GM18519 (cell line): ENCODE measurements around the gene KLRD1.
"Not testable (repeated sequence)": the region's sequence is repeated elsewhere in the genome, so short reads cannot be mapped to it uniquely, and the experiment has no call there.

Experiments
- ATAC-seq: cut with Tn5 transposase; IDR thresholded peaks from one replicate; pipeline ENCODE4 v1.9.1; 2021; ENCODE audit warnings: mild to moderate bottlenecking, moderate library complexity; ENCODE audit not compliant: unreplicated experiment, low FRiP score

KLRD1 gene

DNA sequence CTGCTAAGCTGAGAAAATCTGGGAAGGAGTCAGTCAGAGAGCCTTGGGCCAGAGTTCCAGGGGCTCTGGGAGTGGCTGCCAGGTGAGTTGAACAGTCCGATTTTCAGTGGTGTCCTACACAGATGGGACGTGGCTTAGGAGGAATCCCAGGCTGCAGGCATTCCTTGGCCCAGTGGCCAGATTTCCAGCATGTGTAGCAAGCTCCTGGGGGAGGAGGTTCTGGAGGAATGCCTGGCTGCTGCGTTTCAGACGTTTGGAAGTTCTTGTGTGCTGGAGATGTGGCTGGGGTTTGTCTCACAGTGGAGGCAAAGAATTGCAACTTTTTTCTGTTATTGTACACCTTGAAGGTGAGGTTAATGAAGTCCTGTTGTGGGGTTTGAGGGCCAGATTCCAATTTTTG is 28.5 kb downstream of the KLRD1 start:
- ATAC-seq, result not testable (repeated sequence)

DNA sequence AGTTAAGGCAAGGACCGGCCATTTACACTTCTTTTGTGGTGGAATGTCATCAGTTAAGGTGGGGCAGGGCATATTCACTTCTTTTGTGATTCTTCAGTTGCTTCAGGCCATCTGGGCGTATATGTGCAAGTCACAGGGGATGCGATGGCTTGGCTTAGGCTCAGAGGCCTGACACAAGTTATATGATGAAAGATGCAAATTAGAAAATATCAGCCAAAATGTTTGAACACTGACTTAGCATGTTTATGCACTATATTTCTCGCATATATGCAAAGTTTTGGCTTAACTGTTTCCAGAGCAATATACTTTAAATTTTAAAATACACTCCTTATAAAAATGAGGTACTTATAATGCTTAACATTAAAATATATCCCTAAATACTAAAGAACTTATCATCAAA is 30.8 kb downstream of the KLRD1 start:
- ATAC-seq, result not testable (repeated sequence)

DNA sequence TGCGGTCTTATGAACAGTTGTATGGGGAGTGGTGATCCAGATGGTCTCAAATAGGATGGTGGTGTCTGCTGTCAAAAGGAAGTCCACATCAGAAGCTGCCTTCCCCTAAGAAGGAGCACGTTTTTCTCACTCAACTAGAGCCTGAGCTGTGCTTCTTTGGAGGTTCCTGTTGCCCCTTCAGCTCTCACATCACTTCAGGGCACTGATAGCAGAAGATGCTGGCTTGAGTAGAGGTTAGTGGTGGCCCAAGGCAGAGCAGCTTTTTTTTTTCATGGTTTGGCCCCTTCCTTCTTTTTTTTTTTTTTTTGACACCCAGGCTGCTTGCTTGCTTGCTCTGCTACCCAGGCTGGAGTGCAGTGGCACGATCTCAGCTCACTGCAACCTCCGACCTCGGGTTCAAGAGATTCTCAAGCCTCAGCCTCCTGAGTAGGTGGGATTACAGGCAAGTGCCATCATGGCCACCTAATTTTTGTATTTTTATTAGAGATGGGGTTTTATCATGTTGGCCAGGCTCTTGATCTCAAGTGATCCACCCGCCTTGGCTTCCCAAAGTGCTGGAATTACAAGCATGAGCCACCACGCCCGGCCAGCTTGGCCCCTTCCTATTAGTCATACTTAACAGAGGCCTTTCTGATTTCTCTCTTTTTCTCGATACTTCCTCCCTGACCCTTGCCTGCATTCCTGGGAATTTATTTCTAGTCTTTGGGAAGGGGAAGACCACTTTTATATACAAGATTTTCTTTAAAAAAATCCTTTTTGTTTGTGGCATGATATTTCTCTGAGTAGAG is 31.6 kb downstream of the KLRD1 start:
- ATAC-seq, result no peak

DNA sequence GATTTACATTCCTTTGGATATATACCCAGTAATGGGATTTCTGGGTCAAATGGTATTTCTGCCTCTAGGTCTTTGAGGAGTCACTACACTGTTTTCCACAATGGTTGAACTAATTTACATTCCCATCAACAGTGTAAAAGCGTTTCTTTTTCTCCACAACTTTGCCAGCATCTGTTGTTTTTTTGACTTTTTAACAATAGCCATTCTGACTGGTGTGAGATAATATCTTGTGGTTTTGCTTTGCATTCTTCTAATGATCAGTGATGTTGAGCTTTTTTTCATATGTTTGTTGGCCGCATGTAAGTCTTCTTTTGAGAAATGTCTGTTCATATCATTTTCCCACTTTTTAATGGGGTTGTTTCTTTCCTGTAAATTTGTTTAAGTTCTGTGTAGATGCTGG is 33.3 kb downstream of the KLRD1 start:
- ATAC-seq, result not testable (repeated sequence)

DNA sequence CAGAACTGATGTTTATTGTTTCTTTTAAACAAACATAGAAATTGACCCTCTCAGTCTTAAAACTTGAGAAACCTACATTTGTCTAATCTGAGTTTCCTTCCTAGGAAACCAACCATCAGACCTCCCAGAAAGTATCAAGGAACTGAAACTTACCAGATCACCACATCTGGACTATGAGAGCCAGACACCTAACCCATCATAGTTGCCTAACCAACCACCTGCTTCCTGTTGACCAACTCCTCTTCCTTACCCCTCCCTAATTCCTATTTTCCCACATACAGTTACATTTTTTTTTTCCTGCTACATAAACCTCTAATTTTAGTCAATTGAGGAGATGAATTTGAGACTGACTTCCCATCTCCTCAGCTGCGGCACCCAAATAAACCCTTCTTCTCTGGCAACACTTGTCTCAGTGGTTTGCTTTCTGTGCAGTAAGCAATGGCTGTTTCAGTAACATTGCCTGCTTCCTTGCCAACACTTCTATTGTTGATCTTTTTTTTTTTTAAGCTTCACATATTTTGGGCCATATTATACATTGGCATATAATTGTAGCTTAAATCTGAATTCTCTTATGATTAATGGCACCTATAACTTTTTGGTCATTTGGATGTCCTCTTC is 34.3 kb downstream of the KLRD1 start:
- ATAC-seq, result no peak

DNA sequence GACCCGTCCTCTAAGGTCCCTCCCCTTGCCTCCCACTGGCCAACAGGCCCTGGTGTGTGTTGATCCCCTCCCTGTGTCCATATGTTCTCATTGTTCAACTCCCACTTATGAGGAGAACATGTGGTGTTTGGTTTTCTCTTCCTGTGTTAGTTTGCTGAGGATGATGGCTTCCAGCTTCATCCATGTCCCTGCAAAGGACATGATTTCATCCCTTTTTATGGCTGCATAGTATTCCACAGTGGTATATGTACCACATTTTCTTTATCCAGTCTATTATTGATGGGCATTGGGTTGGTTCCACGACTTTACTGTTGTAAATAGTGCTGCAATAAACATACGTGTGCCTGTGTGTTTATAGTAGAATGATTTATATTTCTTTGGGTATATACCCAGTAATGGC is 43.8 kb downstream of the KLRD1 start:
- not testable (repeated sequence) for ATAC-seq

DNA sequence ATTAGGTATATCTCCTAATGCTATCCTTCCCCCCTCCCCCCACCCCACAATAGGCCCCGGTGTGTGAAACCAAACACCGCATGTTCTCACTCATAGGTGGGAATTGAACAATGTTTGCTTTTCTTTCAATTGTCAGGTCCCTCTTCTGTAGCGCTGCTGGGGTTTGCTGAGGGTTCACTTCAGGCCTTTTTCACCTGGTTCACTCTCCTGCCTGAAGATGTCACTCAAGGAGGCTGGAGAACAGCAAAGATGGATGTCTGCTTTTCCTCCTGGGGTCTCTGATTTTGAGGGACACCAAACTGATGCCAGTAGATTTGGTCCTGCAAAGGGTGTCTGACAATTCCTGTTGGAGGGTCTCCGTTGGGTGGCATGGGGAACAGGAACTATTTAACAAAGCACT is 46.4 kb downstream of the KLRD1 start:
- ATAC-seq, result no peak

DNA sequence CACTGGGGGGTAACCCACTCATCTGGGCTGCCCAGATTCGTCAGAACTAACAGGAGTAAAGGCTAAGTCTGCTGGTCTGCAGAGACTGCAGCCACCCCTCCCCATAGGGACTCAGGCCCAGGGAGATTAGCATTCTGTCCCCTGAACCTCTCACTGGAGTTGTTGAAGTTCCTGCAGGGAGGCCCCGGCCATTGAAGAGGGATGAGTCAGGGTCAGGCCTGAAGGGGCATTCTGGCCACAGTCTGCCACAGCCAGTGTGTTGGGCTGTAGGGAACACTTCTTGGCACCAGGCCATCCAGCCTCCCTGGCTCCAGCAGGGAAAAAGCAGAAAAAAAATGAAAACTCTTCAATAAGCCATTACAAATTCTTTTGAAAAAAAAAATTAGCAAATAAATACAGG is 46.8 kb downstream of the KLRD1 start:
- no peak for ATAC-seq

DNA sequence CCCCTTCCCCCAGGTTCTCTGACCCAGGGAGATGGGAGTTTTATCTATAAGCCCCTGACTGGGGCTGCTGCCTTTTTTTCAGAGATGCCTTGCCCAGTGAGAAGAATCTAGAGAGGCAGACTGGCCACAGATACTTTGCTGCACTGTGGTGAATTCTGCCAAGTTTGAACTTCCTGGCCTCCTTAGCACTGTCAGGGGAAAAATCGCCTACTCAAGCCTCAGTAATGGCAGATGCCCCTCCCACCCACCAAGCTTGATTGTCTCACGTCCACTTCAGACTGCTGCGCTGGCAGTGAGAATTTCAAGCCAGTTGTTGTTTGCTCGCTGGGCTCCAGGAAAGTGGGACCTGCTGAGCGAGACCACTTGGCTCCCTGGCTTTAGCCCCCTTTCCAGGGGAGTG is 50.5 kb downstream of the KLRD1 start:
- ATAC-seq, result no peak

DNA sequence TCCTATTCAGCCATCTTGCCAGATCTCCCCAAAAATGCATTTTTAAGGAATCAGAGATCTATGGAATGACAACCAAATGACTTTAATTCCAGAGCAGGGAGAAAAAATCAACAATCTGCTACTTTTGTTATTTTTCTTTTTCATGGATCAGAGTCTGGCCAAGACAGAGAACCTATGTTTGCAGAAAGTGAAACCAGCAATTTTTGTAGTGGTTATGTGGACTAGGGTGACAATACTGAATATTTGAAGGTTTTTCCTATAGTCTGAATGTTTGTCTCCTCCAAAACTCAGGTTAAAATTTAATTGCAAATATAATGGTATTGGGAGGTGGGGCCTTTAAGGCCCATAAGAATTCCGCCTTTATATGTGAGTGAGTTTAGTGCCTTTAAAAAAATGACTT is 51.3 kb downstream of the KLRD1 start:
- ATAC-seq, result no peak

DNA sequence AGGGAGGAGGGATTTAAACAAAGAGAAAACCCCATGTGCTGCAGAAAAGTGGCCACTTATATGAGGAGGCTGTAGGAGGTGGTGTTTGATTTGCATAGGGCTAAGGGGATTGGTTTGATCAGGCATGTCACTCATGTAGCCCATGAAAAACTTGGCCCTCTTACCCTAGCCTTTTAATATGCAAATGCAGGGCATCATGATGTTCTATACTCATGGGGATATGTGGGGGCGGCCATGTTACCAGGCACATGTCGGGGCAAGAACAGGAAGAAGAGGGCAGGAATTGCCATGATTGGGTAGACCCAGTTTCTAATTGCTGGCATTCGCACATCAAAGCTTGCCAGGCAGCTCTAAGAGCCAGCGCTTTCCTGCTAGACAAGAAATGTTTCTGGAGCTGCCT is 53.4 kb downstream of the KLRD1 start:
- no peak for ATAC-seq

DNA sequence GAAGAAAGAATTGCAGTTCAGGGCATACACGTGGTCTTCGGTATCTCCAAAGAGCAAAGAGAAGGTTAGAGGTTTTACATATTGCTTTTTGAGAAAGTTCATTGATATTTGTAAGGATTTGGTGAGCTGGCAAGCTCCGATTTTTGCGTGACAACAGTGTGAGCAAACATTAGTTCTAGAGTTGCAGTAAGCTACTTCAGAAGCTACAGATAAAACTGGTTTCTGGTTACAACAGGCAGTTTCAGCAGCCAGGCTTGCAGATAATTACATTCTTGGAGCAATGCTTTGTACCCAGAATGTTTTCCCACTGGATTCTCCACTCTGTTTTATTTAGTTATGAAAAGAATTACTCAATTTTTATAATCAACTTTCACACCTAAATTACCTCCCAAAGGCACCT is 54.0 kb downstream of the KLRD1 start:
- ATAC-seq, result no peak

DNA sequence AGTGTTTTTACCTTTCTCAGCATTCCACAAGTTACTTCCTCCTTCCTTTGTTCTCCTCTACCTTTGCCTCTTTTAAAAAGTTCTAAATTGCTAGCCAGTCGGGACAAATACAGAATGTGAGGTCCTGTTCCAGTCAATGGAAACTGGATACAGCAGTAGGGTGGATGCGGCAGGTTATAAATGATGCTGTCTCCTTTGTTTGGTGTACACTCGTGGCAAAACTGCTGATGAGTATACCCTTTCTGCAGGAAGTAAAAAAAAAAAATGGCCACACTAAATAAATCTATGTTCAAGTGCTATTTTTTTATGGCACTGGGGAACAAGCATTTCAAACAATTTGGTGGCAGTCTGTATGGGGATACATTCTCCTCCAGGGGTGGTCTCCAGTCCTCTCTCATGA is 54.7 kb downstream of the KLRD1 start:
- no peak for ATAC-seq

DNA sequence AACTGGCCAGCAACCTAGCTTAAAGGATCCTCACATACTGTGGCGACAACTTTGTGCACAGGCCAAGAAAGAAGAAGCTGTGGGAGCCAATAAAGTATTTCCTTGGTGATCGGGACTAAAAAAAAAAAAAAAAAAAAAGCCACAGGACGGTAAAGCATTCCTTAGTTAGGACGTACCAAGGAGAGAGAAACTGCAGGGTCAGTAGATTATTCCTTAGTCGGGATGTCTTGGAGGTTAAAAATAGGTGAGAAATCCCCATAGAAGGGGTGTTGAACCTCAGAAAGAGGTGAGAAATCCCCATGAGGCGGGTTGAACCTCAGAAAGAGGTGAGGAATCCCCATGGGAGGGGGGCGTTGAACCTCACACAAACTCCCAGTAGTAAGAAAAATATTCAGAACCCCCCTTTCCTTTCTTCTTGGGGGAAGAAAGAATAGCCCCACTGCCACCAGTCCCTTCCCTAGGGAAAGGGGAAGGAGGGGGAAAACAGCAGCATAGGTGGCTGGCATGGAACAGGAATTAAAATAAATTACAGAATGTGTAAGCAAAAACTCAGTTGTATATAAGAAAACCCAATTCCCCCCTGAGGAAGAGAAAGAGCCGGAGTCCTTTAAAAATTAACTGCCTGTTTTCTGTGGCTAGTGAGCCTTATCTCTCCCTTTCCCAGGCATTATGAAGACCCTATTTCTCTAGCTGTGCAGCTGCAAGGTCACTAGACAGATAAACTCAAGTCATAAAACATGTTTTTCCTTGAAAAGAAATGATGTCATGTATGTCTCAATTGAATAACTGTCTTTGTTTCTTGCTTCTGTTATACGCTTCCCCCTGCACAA is 55.4 kb downstream of the KLRD1 start:
- ATAC-seq, result no peak

DNA sequence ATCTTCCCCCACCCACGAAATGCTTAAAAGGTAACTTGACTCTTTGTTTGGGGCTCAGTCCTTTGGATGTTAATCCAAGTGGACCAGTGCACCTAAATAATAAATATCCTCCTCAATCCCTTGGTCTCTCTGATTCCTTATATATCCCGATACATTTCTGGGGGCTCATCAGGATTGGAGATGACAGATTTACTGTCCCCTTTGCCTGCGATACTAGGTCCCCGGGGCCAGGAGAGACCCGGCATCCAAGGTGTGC is 55.9 kb downstream of the KLRD1 start:
- no peak for ATAC-seq

DNA sequence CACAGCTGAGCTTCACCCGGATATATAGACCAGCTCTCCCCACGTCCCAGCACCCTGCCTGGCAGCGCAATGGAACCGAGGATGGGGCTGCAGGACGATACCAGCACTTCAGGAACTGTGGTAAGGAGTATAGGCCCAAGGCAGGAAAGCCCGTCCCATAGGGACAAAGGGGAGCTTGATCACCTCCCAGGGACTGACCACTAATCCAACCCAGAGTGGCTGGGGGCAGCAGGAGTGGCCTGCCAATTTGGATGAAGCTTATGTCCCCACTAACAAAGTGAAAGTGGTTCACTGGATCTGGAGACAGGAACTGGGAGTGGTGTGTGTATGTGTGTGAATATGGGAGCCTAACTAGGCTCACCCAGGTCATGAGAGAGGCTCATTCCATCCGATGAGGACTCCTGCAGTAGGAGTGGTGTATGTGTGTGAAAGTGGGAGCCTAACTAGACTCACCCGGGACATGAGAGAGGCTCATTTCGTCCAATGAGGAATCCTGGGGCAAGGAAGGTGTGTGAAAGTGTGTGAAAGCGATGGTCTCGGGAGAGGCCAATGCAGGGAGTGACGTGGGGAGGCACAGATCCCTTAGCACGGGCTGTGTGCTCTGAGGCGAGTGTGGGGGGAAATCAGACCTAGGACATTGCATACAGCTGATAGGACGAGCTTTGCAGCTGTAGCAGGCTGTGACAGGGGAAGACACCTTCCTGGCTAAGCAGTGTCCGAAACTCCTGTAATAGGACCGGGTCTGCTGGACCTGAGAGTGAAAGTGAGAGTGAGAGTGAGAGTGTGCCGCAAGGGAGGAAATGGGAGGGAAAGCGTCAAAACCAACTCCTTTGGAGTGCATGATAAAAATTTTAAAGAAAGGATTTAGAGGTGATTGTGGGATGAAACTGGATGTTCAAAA is 56.5 kb downstream of the KLRD1 start:
- ATAC-seq, result peak; percentile 79

DNA sequence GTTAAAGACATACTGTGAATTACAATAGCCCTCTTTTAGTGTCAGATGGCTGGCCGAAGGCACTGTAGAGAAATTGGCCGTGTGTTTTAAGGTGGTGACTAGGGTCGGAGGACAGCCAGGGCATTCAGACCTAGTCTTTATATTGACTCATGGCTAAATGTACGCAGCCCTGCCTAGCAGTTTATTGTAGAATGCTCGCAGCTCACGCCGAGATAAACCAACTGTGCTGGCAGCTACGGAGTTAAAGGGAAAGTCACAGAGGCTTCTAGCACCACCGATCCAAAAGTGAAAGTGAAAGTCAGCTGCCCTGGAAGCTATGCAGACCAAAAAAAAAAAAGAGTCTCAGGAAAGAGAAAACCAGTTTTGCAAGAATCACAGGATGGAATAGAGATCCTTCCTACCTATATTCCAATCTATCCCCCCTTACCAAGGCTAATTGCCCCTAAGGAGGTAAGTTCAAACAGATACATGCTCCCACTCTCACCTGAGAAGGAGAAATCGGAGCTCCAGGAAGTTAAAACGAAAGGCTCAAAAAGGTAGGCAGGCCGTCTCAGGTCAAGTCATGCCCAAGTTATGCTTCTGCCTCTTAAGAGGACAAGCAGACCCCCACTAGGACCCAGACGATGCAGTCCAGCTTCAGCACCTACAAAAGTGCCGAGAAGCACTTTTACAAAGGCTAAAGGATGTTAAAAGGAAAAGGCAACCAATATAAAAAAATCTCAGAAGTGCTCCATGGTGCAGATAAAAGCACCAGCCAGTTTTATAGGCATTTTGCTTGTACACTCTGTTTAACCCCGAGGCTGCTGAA is 57.3 kb downstream of the KLRD1 start:
- ATAC-seq, result no peak

DNA sequence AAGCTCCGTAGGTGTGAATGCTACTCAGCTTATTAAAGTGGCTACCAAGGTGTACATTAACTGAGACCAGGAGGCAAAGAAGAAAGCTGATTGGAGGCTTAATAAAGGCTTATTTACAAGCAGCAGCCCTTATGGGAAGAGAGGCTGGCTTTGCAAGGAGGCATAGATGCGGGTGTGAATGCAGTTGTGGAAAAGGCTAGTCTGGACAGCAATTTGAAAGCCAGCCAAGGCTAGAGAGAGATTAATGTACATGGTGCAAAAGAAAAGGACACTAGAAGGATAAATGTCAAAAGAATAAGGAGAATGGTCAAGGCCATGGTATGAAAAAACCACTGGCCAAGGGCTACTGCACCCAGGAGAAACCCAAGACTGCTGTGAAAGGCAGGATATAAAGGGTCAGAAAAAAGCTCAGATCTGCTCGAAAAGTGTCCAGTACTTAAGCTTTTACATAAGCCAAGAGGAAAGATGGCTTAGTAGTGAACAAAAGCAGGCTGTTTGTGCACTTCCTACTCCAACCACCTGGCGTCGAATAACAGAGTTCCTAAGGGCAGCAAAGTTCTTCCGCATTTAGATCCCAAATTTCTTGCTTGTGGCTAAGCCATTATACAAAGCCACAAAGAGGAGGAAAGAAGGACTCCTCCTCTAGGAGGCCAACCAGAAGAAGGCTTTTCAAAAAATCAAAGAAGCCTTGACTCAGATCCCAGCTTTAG is 58.2 kb downstream of the KLRD1 start:
- ATAC-seq, result no peak

DNA sequence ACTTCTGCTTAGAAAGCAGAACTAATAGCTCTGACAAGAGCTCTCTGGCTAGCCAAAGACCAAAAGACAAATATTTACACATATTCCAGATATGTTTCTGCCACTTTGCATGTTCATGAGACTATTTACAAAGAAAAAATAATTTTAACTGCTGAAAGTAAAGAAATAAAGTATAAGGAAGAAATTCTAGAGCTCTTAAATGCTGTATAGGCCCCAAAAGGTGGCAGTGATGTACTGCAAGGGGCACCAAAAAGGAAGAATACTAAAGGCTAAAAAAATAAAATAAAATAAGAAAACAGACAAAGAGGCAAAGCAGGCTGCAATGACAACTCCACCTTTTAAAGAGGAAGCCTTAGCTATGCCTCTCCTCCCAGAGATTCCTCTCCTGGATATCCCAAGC is 59.2 kb downstream of the KLRD1 start:
- ATAC-seq, result no peak
